ENCODE measurements around the gene ADAMTSL4. TPM values are rescaled to one million over a fixed set of nuclear protein-coding genes. Genes with fewer than 3 reads are reported as not detected.

Gene ADAMTSL4
- total and polyA plus RNA-seq, 9 of the 15 experiments (the other 6 are each of a cell fraction or from before 2014, with no cell fraction given) = 12.7 to 212 (median 35.6) TPM

DNA sequence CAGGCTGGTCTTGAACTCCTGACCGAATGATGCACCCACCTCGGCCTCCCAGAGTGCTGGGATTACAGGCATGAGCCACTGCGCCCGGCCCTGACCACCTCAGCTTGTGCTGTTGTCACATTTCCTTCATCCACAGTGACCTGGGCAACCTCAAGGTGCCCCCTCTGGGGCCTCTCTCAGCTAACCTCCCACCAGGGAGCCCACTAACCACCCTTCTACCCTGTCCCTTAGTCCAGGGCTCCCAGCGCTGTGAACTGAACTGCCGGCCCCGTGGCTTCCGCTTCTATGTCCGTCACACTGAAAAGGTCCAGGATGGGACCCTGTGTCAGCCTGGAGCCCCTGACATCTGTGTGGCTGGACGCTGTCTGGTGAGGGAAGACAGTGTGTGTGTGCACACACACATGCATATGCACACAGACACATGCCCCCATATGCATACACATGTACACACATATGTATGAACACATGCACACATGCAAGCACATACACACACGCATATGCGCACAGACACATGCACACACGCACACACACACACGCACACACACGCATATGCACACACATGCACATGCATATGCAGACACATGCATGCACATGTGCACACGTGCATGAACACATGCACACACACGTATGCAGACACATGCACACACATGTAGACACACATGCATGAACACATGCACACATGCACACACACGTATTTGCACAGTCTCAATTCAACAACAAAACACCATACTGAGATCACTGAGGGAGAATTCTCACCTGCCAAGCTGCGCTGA, 6.2 kb downstream of the ADAMTSL4 start (continued):
- TF ChIP-seq, protein P1, sequence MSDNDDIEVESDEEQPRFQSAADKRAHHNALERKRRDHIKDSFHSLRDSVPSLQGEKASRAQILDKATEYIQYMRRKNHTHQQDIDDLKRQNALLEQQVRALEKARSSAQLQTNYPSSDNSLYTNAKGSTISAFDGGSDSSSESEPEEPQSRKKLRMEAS (CRISPR knock-in tag; IDR thresholded peaks at IDR 0.05) = peak; percentile 81
- TF ChIP-seq POLR2AphosphoS5 (IDR thresholded peaks at IDR 0.05; ENCODE audit: control insufficient read depth, insufficient read depth, low read depth, low read length) = peak; percentile 37; the same call in 1 of the 2 replicates
- peak; percentile 43; the same call in 1 of the 2 replicates for TF ChIP-seq NFRKB (IDR thresholded peaks at IDR 0.05; ENCODE audit: low read depth)
- TF ChIP-seq, protein P2, sequence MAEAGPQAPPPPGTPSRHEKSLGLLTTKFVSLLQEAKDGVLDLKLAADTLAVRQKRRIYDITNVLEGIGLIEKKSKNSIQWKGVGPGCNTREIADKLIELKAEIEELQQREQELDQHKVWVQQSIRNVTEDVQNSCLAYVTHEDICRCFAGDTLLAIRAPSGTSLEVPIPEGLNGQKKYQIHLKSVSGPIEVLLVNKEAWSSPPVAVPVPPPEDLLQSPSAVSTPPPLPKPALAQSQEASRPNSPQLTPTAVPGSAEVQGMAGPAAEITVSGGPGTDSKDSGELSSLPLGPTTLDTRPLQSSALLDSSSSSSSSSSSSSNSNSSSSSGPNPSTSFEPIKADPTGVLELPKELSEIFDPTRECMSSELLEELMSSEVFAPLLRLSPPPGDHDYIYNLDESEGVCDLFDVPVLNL (CRISPR knock-in tag; IDR thresholded peaks at IDR 0.05; ENCODE audit: low read depth) = no peak
- peak; percentile 66; the same call in 1 of the 2 replicates for TF ChIP-seq POLR2AphosphoS2 (IDR thresholded peaks at IDR 0.05; ENCODE audit: low read length)
- 0 out of 2 replicates have a peak, but pooled peaks have one; percentile 68 for TF ChIP-seq CCAR2 (IDR thresholded peaks at IDR 0.05; ENCODE audit: low read depth, low read length)
- 0 out of 4 replicates have a peak, but pooled peaks of 1 of the 2 experiments have one; percentile 23 for TF ChIP-seq FOXA3 (CRISPR knock-in tag; conservative IDR thresholded peaks at IDR 0.05 in 1 of 2, IDR thresholded peaks at IDR 0.05 in 1 of 2)

Measured in K562 (cell line).